Sciatic nerve (tissue), 2 donors: Measurements from ENCODE around the gene TRIM24. TPM values are rescaled to one million over a fixed set of nuclear protein-coding genes. Genes with fewer than 3 reads are reported as not detected.
"Not testable (repeated sequence)": the region's sequence is repeated elsewhere in the genome, so short reads cannot be mapped to it uniquely, and the experiment has no call there.

ENCODE experiments used
- ATAC-seq: fragments of 200-7000 bp; cut with Tn5 transposase; one replicate; pipeline ENCODE4 v1.9.1; 2020; ENCODE audit warnings: mild to moderate bottlenecking, moderate library complexity
- DNase-seq: peaks from one replicate; pipeline ENCODE4 v3.0.0-alpha.2; 2020; ENCODE audit warnings: low spot score
- intact Hi-C: fragments of 100-400 bp; cut with DNase I; formaldehyde crosslinking; loops from one replicate; pipeline ENCODE4 v1.14.2; 2022
- total RNA-seq: library from RNA; stranded (reverse); fragmentation: NEBNext Ultra II Directional; extraction: Animal tissue kit (Norgen Biotek cat#: 25700); gene quantifications from one replicate; pipeline ENCODE4 v1.2.1, GENCODE V29; 2021
- donor health status: DM: no; HTN: no; CAD: no.
- donor health status: DM: no; HTN: no; CAD: no.

The TRIM24 gene
- total RNA-seq, 1 donor from 2014 or later: 14.8 TPM

DNA sequence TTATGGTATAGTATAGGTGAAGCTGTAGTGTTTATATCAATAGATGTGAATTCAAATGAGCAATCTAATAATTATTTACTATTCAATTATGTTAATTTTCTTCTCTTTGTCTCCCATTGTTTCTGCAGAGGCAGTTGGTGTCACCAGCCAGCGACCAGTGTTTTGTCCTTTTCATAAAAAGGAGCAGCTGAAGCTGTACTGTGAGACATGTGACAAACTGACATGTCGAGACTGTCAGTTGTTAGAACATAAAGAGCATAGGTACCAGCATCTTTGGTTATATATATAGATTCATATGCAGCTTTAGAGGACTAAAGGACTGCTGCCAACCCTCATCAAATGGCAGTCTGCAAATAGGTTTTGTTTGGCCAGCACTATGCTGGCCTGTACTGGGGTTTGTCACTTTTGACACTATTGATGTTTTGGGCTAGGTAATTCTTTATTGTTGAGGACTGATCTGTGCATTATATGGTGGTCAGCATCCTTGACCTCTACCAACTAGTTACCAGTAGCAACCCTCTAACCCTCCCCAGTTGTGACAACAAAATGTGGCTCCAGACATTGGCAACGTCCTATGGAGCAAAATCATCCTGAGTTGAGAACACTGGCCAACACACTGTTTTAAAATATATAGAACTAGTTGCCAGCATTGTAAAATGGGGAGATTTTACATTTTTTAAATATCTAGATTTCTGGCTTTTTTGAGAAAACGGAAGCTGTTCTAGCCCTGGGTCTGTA is 59.2 kb downstream of the TRIM24 start:
- ATAC-seq (no peak), DNase-seq (no peak)
- intact Hi-C loops: no loop called here

DNA sequence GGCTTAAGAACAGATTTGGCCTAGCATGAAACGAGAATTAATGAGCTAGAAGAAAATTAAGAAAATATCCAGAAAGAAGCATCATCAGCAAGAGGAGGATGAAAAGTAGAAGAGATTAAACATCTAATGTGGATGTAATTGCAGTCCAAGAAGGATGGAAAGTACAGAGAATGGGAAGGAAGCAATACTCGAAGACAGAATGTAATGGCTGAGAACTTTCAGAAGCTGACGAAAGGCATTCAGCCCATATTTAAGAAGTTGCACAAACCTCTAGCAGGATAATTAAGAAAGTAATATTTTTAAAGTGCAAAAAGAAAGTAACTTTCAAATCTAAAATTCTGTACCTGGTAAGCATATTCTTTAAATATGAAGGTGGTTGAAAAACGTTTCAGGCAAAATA is 60.7 kb downstream of the TRIM24 start:
- intact Hi-C loops: no loop called here
- DNase-seq: no peak
- ATAC-seq: no peak

DNA sequence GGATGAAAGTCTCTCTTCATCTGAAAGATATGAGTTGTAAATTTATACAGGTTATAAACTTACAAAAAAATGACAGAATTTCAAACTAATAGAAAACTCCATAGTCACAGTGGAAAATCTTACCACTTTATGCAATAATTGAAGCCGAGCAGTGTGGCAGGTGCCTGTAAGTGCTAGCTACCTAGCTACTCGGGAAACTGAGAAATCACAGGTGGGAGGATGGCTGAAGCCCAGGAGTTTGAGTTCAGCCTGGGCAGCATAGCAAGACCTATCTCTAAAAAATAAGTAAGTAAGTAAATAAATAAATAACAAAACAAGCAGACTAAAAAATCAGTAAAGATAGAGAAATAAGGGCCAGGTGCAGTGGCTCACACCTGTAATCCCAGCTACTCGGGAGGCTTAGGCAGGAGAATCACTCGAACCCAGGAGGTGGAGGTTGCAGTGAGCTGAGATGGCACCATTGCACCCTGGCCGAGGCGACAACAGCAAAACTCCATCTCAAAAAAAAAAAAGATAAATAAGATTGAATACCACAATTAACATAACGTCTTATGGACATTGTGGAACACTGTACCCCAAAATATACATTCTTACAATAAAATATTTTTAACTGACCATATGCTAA is 61.9 kb downstream of the TRIM24 start:
- DNase-seq (no peak), ATAC-seq (no peak)
- intact Hi-C loops: no loop called here

DNA sequence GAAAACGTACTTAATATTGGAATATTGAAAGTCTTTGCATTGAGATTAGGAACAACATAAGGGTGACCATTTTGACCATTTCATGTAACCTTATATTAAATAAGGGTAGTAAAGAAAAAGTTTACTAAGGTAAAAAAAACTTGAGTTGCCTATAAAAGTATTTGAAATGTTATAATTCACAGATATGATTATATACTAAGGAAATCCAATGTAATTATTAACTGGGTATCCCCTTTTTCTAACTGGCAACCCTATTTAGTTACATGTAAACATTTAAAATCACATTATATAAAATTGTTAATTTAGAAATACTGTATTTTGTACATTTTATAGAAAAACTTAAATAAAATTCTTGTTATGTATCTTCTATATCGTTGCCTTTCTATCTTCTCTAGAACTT is 64.2 kb downstream of the TRIM24 start:
- no peak for ATAC-seq
- intact Hi-C loops: no loop called here
- no peak for DNase-seq

DNA sequence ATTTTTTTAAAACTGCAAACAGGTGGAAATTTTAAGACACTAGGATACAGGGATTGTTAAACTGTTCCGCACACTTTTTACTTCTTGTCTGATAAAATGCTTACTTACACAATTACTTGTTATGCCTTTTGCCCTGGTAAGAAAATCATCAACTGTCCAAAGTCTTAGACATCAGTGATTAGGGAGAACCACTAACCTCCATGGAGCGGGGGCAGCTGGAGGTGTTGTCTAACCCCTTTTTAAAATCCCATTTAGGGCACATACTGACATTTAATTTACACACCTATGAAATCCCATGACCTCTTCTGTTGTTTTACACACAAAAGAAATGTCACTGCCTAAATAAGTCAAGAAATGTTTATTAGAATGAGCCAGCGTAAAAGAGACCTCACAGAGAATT is 65.7 kb downstream of the TRIM24 start:
- ATAC-seq: no peak
- intact Hi-C loops: no loop called here
- no peak for DNase-seq

DNA sequence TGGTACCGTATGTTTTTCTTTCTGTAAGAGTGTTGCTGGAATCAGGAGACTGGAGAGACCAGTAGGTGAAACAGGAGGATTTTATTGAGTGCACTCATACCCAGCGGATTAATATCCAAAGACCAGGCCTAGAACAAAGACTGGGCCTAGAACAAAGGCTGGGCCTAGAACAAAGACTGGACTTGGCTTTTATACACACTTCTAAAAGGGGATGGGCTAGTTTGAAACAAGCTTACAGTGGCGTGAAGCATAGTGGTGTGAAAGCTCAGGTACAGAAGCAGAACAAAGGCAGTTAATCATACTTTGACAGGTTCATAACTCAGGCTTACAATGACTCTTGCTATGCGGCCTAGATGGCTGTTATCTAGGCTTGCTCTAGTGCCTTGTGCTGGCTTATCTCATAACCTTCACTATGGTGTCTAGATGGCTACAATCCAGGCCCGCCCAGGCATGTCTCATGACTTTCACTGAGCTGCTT is 67.7 kb downstream of the TRIM24 start:
- no peak for ATAC-seq
- no peak for DNase-seq
- intact Hi-C loops: no loop called here

DNA sequence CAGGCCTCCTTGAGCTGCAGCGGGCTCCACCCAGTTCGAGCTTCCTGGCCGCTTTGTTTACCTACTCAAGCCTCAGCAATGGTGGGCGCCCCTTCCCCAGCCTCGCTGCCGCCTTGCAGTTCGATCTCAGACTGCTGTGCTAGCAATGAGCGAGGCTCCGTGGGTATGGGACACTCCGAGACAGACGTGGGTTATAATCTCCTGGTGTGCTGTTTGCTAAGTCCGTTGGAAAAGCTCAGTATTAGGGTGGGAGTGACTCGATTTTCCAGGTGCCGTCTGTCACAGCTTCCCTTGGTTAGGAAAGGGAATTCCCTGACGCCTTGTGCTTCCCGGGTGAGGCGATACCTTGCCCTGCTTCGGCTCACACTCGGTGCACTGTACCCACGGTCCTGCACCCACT is 76.8 kb downstream of the TRIM24 start:
- ATAC-seq, DNase-seq, intact Hi-C loops: not testable (repeated sequence)

DNA sequence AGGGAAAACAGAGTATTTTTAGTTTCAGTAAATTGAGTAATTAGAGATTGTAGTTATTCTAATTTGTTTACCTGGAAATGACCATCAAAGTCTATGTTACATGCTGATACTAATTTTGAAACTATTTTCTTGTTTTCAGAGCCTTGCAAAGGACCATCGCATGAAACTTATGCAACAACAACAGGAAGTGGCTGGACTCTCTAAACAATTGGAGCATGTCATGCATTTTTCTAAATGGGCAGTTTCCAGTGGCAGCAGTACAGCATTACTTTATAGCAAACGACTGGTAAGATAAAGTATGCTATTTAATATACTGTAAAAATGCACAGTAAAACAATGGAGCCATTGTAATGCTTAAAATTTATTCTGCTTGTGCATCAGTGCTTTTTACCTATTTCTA is 78.5 kb downstream of the TRIM24 start:
- DNase-seq (no peak), ATAC-seq (no peak)
- intact Hi-C loops: no loop called here

DNA sequence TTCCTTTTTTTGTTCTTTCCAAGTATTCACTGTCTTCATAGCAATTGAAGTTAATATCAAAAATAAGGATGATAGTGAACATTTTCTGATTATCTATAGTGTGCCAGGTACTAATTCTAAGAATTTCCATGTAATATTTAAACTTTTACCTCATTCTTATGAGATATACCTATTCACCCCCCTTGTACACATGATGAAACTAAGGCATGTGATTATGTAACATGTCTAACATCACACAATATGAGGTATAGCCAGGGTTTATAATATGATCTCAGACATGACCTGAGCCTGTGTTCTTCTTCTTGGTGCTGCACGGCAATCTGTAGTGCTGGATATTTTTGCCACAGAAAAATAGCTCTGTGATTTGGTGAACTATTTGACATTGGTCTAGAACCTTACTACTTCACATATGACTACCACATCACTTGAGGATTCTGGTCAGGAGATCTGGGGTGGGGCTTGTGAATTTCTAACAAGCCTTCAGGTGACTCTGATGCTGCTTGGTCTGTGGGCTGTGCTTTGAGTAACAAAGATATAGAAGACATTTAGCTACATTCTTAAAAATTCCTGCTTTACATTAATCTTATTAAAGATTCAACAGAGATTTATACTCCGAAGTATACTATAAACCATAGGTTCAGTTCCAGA is 79.1 kb downstream of the TRIM24 start:
- no peak for ATAC-seq

DNA sequence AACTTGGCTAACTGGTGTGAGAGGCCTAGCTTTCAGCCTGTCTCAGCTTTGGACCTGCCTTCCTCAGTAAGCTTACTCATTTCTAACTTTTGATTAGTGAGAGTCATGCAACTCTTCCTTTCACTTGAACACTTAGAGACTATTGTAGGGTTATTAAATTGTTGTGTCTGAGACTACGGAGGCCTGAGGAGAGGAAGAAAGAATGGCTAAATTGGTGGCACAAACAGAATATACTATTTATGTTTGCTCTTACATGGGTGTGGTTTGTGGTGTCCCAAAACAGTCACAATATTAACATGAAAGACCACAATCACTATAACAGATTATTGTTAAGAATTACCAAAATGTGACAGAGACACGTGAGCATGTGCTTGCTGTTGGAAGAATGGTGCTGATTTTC is 82.1 kb downstream of the TRIM24 start:
- ATAC-seq (no peak), DNase-seq (no peak)
- intact Hi-C loops: no loop called here

More for the DNA sequence above, 79.1 kb downstream of the TRIM24 start:
- no peak for DNase-seq
- intact Hi-C loops: no loop called here

DNA sequence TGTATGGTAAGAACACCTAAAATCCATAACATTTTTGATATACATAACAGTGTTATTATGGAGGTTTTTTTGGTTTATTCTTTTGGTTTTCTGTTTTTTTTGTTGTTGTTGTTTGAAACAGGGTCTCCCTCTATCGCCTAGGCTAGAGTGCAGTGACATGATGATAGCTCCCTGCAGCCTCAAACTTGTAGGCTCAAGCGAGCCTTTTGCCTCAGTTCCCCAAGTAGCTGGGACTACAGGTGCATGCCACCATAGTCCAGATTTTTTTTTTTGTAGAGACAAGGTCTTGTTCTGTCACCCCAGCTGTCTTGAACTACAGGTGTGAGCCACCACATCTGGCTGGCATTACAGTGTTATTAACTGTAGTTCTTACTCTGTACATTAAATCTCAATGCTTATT is 83.7 kb downstream of the TRIM24 start:
- DNase-seq (no peak), ATAC-seq (no peak)

DNA sequence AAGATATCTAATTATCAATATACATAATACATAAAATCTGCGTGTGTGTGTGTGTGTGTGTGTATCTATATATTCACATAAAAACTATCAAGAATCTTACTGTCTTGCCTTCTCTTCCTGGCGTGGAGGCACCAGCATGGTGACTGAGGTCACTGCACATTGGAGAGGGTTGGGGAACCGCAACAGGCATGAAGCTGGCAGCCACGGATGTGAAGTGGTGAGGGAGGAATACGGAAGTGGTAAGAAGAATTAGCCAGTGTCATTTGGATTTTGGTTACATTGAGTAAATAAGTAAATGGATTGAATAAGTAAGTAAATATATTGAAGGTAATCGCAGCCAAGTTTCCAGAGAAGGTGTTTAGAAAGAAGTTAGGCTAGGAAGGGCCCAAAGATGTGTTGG is 85.1 kb downstream of the TRIM24 start:
- DNase-seq (no peak), ATAC-seq (no peak)
- intact Hi-C loops: no loop called here

More for the DNA sequence above, 83.7 kb downstream of the TRIM24 start:
- intact Hi-C loops: no loop called here

DNA sequence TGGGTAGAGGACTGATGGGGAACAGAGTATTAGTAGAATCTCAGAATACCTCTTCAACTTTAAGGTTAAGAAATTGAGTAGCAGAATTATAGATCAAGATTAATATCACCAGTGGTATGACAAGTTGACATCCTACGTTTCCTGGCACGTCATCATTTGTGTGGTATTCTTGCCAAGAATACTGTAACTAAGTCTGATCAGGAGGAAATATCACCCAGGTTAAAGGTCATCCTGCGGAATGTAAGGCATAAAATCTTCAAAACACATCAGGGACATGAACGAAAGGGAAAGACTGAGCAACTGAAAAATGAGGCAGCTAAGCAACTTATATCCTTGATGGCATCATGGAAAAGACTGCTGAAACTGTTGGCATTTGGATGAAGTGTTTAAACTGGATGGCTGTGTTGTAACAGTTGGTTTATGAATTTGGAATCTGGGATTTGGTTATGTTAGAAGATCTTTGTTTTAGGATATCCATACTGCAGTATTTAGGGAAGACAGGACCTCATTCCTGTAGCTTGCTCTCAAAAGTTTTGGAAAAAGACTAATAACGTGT is 86.1 kb downstream of the TRIM24 start:
- DNase-seq: no peak
- intact Hi-C loops: no loop called here
- no peak for ATAC-seq

DNA sequence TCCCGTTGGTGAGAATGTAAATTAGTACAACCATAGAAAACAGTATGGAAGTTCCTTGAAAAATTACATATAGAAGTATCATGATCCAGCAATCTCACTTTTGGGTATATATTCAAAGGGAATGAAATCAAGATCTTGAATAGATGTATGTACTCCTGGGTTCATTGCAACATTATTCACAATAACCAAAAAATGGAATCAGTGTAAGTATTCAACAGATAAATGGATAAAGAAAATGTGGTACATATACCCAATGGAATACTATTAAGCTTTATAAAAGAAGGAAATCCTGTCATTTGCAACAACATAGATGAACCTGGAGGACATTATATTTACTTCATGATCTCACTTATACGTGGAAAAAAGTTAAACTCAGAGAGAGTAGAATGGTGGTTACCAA is 86.8 kb downstream of the TRIM24 start:
- DNase-seq: no peak
- intact Hi-C loops: no loop called here
- no peak for ATAC-seq

DNA sequence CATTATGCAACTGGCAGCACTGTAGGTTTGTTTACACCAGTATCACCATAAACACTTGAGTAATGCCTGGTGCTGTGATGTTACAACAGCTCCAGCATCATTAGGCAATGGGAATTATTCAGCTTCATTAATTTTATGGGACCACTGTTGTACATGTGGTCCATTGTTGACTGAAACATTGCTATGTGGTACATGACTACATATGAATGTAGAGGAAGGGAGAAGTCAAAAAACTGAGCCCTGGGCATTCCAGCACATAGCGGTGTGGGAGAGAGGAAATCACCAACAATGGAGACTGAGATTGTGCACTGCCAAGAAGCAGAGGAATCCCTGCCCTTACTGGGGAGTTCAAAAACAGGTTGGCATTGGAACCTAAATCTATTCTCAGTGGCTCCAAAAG is 89.0 kb downstream of the TRIM24 start:
- no peak for ATAC-seq
- DNase-seq: no peak
- intact Hi-C loops: no loop called here

DNA sequence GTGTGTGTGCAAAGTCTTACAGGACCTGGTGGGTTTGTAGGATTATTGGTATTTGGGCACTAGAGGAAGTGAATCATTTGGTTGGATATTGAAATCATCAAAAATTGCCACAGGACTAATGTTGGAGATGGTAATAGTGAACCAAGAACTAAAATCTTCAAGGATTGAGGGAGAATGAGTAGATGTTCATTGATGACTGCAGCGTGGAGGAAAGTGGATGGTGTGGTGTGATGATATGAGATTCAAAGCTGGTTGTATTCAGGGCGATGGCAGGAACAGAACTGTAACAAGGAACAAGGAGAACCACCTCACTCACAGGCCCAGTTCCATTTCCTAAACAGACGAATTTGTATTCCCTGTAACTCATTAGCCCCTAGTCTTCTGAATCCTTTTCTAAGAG is 90.3 kb downstream of the TRIM24 start:
- ATAC-seq (no peak), DNase-seq (no peak)
- intact Hi-C loops: no loop called here

DNA sequence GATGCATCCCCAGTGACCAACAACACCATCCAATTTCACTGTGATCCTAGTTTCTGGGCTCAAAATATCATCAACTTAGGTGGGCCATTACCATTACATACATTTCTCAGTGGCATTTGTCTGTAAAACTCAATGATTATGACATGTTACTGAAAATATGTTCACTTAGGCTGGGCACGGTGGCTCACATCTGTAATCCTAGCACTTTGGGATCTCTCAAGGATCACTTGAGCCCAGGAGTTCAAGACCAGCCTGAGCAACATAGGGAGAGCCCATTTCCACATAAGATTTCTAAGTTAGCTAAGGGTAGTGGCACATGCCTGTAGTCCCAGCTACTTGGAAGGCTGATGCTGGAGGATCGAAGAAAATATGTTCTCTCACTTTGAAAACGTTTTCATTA is 91.0 kb downstream of the TRIM24 start:
- intact Hi-C loops: no loop called here
- no peak for DNase-seq
- ATAC-seq: no peak

DNA sequence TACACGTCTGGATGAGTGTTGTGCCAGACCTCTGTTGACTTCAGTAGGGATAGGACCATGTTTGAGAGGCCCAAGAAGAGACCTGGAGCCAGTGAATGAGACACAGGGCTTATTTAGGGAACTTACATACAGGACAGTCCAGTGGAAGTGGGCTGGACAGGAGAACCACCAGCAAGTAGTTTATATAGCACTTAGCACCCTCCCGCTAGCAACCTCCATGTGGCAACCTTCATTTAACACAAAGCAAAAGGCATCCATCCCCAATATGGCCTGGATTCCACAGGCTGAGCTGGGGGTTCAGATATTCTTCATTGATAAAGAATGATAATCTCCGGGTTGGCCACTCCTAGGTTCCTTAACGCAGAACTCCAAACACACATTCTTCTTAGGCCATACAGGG is 93.7 kb downstream of the TRIM24 start:
- DNase-seq (no peak), ATAC-seq (no peak)
- intact Hi-C loops: no loop called here

DNA sequence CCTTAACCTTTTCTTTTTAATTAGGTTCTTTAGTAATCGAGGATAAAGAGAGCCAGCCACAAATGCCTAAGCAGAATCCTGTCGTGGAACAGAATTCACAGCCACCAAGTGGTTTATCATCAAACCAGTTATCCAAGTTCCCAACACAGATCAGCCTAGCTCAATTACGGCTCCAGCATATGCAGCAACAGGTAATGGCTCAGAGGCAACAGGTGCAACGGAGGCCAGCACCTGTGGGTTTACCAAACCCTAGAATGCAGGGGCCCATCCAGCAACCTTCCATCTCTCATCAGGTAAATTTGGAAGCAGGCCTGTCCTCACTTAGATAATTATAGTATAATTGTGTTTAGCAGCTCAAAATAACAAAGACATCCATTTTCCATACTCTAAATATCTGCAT is 94.6 kb downstream of the TRIM24 start:
- DNase-seq: no peak
- no peak for ATAC-seq
- intact Hi-C loops: no loop called here

DNA sequence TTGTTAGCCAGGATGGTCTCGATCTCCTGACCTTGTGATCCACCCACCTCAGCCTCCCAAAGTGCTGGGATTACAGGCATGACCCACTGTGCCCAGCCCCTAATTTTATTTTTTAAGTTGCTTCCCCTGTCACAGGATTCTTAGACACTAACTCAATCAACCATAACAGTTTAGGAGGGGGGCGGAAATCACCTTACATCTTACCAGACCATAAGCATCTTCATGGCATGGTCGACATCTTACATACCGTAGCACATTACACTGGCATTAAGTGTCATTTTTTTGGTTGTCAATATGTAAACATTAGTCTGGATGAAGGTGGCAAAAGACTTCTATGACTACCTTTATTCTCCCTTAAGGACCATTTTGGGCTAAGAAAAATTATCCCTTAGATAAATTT is 95.6 kb downstream of the TRIM24 start:
- DNase-seq: no peak
- intact Hi-C loops: no loop called here
- ATAC-seq: no peak
